ENCODE results near the gene KCNN3. TPM values are rescaled to one million over a fixed set of nuclear protein-coding genes. Genes with fewer than 3 reads are reported as not detected.

The KCNN3 gene
- total RNA-seq, 1 donor from 2014 or later: under 0.01 TPM

- no peak for DNase-seq (ENCODE audit: low read depth)
- no peak overlapping the region for H3K4me3 ChIP-seq (ENCODE audit: low read depth, low read length)
- TF ChIP-seq CTCF (conservative IDR thresholded peaks at IDR 0.05; ENCODE audit: low read depth, low read length): no peak
Observed at GRCh38 chr1:154812877-154813276, 57.2 kb downstream of the KCNN3 start.

DNA sequence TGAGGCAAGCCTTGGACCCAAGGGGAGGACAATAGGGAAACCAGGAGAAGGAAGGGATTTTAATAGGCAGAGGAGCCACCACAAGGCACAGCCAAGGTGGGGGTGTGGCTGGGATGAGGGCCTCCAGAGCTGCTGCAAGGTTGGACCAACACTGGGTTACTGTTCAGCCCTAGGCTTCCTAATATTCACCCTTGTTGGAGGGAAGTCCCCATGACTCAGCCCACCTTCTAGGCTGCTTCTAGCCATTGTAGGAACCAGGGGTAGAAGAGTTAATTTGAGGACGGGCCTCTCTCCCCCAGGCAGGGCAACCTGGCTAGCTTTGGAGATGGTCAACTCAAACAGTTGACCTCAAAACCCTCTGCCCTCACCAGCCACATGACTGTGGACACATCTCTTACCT lies 59.5 kb downstream of the KCNN3 start:
- DNase-seq (ENCODE audit: low read depth): no peak
- H3K4me3 ChIP-seq (ENCODE audit: low read depth, low read length): no peak overlapping the region
- no peak for TF ChIP-seq CTCF (conservative IDR thresholded peaks at IDR 0.05; ENCODE audit: low read depth, low read length)

GRCh38 chr1:154809436-154810413 lies 60.4 kb downstream of the KCNN3 start:
- H3K4me3 ChIP-seq (ENCODE audit: low read depth, low read length): no peak overlapping the region
- no peak for DNase-seq (ENCODE audit: low read depth)
- TF ChIP-seq CTCF (conservative IDR thresholded peaks at IDR 0.05; ENCODE audit: low read depth, low read length): no peak

- H3K4me3 ChIP-seq (ENCODE audit: low read depth, low read length): no peak overlapping the region
- DNase-seq (ENCODE audit: low read depth): no peak
- no peak for TF ChIP-seq CTCF (conservative IDR thresholded peaks at IDR 0.05; ENCODE audit: low read depth, low read length)
Observed at GRCh38 chr1:154808909-154809262, 61.2 kb downstream of the KCNN3 start.

DNA sequence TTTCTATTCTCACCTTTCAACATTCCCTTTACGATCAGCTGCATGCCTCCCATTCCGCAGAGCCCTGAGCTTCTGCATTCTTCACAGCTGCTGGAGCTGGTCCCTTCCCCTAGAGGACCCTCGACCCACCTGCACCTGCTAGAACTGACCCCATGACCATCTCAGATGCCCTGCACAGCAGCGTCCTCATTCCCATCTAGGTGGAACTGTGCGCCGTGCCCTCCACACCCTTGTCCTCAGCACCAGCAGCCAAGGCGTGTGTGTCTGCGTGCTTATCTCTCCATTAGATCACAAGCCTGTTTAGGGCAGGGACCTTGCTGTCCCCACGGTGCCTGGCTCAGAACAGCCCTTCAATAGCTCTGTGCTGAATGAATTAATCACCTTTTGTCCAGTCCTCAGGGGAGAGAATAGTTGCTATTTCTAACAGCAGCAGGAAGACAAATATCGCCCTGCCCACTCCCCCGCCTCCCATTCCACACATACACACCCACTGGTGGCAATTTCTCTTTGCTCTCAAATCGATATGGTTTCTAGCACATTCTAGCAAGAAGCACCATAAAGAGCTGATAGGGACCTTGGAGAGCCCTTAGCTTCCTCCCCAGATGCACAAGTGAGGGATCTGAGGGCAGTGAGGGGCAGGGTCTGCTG lies 61.7 kb downstream of the KCNN3 start:
- no peak for DNase-seq (ENCODE audit: low read depth)
- TF ChIP-seq CTCF (conservative IDR thresholded peaks at IDR 0.05; ENCODE audit: low read depth, low read length): no peak
- H3K4me3 ChIP-seq (ENCODE audit: low read depth, low read length): no peak overlapping the region

DNA sequence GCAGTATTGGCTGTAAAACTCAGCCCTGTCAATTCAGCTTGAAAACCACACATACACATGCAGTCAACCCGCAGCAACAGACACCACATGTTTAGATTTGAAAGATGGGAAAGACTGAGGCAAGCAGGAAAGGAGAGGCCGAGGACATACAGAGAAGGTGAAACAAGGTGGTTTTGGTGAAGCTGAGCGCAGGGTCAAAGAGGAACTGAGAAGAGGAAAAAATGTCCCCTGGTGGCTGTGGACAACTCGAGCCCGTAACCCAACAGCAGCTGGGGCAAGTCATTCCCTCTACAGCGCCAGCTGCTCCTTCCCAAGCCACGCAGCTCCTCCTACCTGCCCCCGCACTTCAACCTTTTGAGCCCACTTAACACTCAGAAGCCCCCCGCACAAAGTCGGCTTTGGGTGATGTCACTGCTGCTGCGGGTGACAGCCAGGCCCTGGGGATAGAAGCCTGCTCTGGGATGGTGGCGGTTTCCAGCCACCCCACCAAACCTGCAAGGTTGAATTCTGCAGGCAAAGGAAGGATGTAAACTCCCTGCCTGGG lies 63.0 kb downstream of the KCNN3 start:
- no peak overlapping the region for H3K4me3 ChIP-seq (ENCODE audit: low read depth, low read length)
- no peak for TF ChIP-seq CTCF (conservative IDR thresholded peaks at IDR 0.05; ENCODE audit: low read depth, low read length)
- DNase-seq (ENCODE audit: low read depth): no peak
